Immature natural killer cell (primary cell): Measurements from ENCODE around the gene ZYX. TPM values are rescaled to one million over a fixed set of nuclear protein-coding genes. Genes with fewer than 3 reads are reported as not detected.
"Not testable (repeated sequence)": the region's sequence is repeated elsewhere in the genome, so short reads cannot be mapped to it uniquely, and the experiment has no call there.

Experiments
- DNase-seq, 3 donors: peaks; one replicate each; pipeline ENCODE4 v3.0.0; 2022; ENCODE audit warnings: mixed read lengths in 1 of 3
- H3K27ac Mint-ChIP-seq, 6 donors: one replicate each; pipeline ENCODE4 v1.8.0; 2020; ENCODE audit warnings: mixed read lengths in 6 of 6, mild to moderate bottlenecking in 5 of 6, inconsistent platforms in 4 of 6, moderate library complexity in 3 of 6
- H3K27me3 Mint-ChIP-seq, 3 donors: one replicate each; pipeline ENCODE4 v1.8.0; 2020 to 2021; ENCODE audit warnings: low read depth in 3 of 3, mild to moderate bottlenecking in 3 of 3, mixed read lengths in 3 of 3, moderate library complexity in 3 of 3, inconsistent platforms in 1 of 3
- H3K36me3 Mint-ChIP-seq, 3 donors: one replicate each; pipeline ENCODE4 v1.8.0; 2020; ENCODE audit warnings: mixed read lengths in 3 of 3, inconsistent platforms in 2 of 3, mild to moderate bottlenecking in 2 of 3
- H3K4me1 Mint-ChIP-seq, 2 donors: one replicate each; pipeline ENCODE4 v1.8.0; 2020; ENCODE audit warnings: inconsistent platforms in 2 of 2, mild to moderate bottlenecking in 2 of 2, mixed read lengths in 2 of 2, moderate library complexity in 1 of 2
- H3K4me3 Mint-ChIP-seq, 5 donors: one replicate each; pipeline ENCODE4 v1.8.0; 2020; ENCODE audit warnings: mild to moderate bottlenecking in 5 of 5, mixed read lengths in 5 of 5, inconsistent platforms in 3 of 5, moderate library complexity in 3 of 5
- H3K9me3 Mint-ChIP-seq, 6 donors: one replicate each; pipeline ENCODE4 v1.8.0; 2020; ENCODE audit warnings: mild to moderate bottlenecking in 6 of 6, mixed read lengths in 6 of 6, inconsistent platforms in 4 of 6, moderate library complexity in 3 of 6
- polyA plus RNA-seq, 3 donors: library from polyadenylated mRNA; unstranded; fragments of 300-500 nt; fragmentation: Illumina TruSeq; gene quantifications; one replicate each; pipeline ENCODE4 v1.2.3, GENCODE V29; 2021

Gene ZYX
- polyA plus RNA-seq, 3 donors from 2014 or later: 50.7 to 144 (median 51.9) TPM

DNA sequence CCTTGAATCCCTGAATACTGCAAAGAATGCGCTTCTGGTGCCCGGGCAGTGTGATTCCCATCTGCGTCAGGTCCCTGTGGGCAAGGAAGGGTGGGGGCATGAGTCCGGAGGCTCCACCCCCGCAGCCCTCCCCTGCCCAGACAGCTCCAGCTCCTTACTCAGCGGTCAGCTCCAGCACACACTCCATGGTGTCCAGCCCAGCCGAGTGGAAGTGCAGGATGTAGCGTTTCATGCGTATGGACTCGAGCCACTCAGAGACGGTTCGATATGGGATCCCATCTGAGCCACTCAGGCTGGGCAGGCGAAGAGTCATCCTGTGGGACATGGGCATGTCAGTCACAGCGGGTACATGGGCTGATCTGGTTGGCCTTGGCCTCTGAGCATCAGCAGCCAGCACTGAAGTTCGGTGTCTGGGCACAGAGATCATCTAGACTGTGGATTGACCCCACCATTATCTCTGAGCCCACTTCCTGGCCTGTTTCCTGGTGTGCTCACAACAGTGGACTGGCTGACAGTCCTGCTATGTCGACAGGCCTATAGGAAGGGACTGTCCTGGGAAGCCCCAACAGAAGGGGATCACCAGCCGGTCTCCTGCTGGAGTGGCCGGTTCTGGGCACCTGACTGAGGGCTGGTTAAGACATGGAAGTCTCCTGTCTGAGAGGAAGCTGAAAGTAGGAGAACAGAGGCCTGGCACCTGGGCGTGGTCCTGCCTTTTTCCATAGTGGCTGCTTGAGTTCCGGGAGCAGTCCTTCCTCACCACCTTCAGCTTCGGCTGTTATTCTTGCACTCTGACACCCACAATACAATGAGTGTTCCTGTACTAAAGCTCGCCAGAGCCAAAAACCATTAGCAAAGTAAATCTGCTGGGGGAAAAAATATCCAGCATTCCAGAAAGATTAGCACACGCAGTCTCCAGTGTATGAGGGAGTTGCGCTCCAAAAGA, 10.6 kb downstream of the ZYX start:
- Mint-ChIP-seq H3K36me3 (peaks cover 0 to 15% (median 7%) of the 10 kb centered on the region in 3 donors), H3K27me3 (peaks cover 0 to 1% (median 0%) of the 10 kb centered on the region in 3 donors), H3K4me3 (no peak overlapping the region), H3K9me3 (no peaks in the 10 kb centered on the region), H3K27ac (no peak overlapping the region), H3K4me1 (peaks cover 20 to 26% of the 10 kb centered on the region in 2 donors)
- DNase-seq: no peak

DNA sequence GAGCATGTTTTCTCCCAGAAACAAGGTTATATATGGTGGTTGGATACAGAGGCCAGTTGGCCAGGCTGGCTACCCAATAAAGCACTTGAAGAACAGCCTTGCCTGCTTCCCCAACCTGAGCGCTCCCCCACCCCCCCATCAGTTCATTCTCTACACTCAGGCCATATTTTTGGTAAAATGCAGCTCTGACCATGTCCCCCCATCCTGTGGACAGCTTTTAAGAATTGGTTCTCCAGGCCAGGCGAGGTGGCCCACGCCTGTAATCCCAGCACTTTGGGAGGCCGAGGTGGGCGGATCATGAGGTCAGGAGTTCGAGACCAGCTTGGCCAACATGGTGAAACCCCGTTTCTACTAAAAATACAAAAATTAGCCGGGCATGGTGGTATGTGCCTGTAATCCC, 11.3 kb downstream of the ZYX start:
- Mint-ChIP-seq H3K36me3 (peaks cover 0 to 15% (median 7%) of the 10 kb centered on the region in 3 donors), H3K4me1 (peaks cover 20 to 26% of the 10 kb centered on the region in 2 donors)
- not testable (repeated sequence) for H3K27me3 Mint-ChIP-seq, H3K9me3 Mint-ChIP-seq, DNase-seq, H3K4me3 Mint-ChIP-seq, H3K27ac Mint-ChIP-seq

GRCh38 chr7:143392875-143393266, 11.7 kb downstream of the ZYX start:
- DNase-seq: no peak
- peaks cover 0 to 1% (median 0%) of the 10 kb centered on the region in 3 donors for H3K27me3 Mint-ChIP-seq
- peaks cover 20 to 26% of the 10 kb centered on the region in 2 donors for H3K4me1 Mint-ChIP-seq
- H3K9me3 Mint-ChIP-seq: no peaks in the 10 kb centered on the region
- no peak overlapping the region for H3K27ac Mint-ChIP-seq
- H3K4me3 Mint-ChIP-seq: no peak overlapping the region
- peaks cover 0 to 15% (median 7%) of the 10 kb centered on the region in 3 donors for H3K36me3 Mint-ChIP-seq

DNA sequence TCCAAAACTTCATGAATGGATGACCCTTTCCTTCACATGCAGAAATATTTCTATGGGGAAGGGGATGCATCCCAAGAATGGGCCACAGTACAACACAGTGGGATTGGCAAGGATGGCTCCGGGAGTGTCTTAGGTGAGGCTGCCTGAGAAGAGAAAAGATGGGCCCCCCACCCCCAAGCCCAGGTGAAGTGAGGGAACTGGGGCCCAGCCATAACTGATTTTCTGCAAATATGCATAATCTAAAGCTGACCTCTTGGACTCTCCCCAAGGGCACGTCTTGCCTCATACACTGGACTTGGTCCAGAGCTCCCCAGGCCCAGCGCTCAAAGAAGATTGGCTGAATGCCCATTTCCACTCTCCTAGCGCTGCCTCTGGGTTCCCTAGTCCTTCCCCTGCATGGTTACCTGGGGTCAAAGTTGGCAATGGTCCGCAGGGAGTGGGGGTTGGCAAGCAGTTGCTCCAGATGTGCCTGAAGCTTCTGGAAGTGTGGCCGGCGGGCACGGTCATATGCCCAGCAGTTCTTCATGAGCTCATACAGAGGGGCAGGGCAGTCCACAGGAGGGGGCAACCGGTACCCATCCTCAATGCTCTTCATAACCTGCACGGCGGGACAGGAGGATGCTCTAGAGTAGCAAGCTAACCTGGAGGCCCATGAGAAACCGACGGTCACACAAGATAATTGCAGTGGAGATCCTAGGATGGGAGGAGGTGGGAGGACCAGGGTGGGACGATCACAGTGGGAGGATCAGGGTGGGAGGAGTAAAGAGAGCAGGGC, 12.3 kb downstream of the ZYX start:
- Mint-ChIP-seq H3K4me1 (peaks cover 20 to 26% of the 10 kb centered on the region in 2 donors), H3K27me3 (peaks cover 0 to 1% (median 0%) of the 10 kb centered on the region in 3 donors), H3K36me3 (peaks cover 0 to 15% (median 7%) of the 10 kb centered on the region in 3 donors), H3K27ac (peak overlapping the region in 2 of 6 donors; percentile 8 to 59), H3K4me3 (no peak overlapping the region), H3K9me3 (no peaks in the 10 kb centered on the region)
- no peak for DNase-seq

DNA sequence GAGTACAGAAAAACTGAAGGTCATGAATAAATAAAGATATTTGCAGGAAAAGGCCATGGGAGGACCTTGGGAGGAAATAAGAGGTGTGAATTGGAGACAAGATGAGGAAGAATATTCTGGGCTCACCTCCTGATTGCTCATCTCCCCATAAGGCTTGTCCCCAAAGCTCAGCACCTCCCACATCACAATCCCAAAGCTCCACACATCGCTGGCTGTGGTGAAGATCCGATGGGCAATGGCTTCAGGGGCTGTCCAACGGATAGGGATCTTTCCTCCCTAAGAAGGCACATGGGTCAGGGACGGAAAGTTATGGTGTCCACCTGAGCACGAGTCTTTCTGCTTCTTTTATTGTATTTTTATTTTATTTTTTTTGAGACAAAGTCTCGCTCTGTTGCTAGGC, 12.9 kb downstream of the ZYX start:
- Mint-ChIP-seq H3K4me1 (peaks cover 19 to 25% of the 10 kb centered on the region in 2 donors), H3K27ac (peak overlapping the region in 2 of 6 donors; percentile 8 to 59), H3K9me3 (no peaks in the 10 kb centered on the region), H3K27me3 (peaks cover 0 to 1% (median 0%) of the 10 kb centered on the region in 3 donors), H3K4me3 (no peak overlapping the region), H3K36me3 (peaks cover 0 to 15% (median 7%) of the 10 kb centered on the region in 3 donors)
- DNase-seq: no peak

DNA sequence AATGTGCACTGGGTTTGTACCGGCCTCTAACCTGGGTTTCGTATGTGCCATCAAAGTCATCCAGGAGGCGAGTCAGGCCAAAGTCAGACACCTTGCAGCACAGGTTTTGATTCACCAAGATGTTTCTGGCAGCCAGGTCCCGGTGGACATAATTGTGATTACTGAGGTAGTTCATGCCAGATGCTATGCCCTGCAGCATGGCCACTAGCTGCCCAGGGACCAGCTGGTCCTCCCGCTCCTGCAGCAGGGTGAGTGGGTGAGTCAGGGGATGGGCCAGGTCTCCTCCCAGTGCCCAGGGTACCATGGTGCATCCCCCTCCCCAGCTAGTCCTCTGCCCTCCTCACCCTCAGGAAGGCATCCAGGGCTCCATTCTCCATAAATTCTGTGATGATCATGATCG, 13.6 kb downstream of the ZYX start:
- peaks cover 0 to 11% (median 5%) of the 10 kb centered on the region in 3 donors for H3K36me3 Mint-ChIP-seq
- H3K9me3 Mint-ChIP-seq: no peaks in the 10 kb centered on the region
- H3K27ac Mint-ChIP-seq: peak overlapping the region in 2 of 6 donors; percentile 51 to 59
- H3K27me3 Mint-ChIP-seq: peaks cover 0 to 1% (median 0%) of the 10 kb centered on the region in 3 donors
- H3K4me3 Mint-ChIP-seq: peak overlapping the region in 1 of 5 donors; percentile 62
- no peak for DNase-seq
- H3K4me1 Mint-ChIP-seq: peaks cover 18% of the 10 kb centered on the region in 2 donors

DNA sequence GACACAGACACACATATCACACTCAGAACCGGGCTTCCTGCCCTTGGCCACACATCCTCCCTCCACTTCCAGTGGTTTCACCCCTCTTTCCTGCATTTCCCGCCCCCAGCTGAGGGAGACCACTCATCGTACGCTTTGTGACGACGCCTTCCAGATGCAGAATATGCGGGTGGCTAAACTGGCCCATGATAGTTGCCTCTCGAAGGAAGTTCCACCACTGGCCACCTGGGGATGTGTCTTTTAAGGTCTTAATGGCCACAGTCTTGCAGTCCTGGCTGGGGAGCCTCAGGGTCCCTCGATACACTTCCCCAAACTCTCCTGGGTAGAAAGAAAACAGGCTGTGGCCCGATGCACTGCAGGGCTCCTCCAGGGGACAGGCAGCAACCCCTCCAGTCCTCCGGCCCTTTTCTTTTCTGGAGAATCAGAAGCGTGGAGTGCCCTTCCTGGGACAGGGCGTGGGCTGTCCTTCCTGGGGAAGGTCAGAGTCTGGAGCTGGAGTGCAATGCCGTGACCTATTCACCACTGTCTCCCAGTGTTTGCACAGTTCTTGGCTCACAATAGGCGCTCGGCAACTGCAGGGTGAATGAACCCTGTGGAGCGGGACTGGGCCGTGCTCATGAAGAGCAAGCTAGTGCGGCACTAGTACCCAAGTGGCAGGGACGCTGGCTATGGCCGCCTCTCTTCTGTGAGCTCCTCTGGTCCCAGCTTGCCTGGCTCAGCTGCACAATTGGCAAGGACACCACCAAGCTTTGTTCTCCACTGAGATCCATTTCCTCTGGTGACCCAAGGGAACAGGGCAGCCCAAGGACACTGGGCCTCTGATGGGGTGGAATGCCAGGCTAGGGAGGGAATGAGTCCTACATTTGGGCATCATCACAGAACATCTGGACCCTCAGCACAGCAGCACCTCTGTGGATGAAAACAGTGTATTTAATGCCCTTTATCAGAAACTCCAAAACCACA, 14.3 kb downstream of the ZYX start:
- Mint-ChIP-seq H3K9me3 (no peaks in the 10 kb centered on the region), H3K27me3 (peaks cover 0 to 1% (median 0%) of the 10 kb centered on the region in 3 donors), H3K4me3 (peak overlapping the region; percentile 7 to 62 (median 13)), H3K36me3 (peaks cover 0 to 4% (median 0%) of the 10 kb centered on the region in 3 donors), H3K27ac (peak overlapping the region in 4 of 6 donors; percentile 8 to 59 (median 38)), H3K4me1 (peaks cover 14 to 15% of the 10 kb centered on the region in 2 donors)
- DNase-seq: no peak

DNA sequence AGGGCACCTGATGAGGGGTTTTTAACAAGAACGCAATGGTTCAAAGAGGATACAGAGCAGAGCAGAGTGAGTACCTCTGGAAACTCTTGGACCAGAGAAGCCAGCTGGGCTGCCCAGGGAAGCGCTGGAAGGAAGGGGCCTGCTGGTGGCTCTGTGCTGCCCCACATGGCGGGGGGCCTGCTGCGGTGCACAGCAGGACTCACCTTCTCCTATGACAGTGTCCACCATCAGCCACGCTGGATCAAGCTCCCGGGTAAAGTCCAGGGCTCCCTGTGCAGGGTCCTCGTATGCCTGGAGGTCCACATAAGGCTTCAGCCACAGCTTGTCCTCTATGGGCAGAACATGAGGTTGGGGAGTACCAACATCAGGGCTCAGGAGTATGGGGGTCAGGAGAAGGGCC, 15.0 kb downstream of the ZYX start:
- Mint-ChIP-seq H3K36me3 (peaks cover 0 to 4% (median 0%) of the 10 kb centered on the region in 3 donors), H3K4me3 (no peak overlapping the region), H3K9me3 (no peaks in the 10 kb centered on the region), H3K27ac (no peak overlapping the region), H3K4me1 (peaks cover 14 to 15% of the 10 kb centered on the region in 2 donors), H3K27me3 (peaks cover 0 to 1% (median 0%) of the 10 kb centered on the region in 3 donors)
- no peak for DNase-seq

DNA sequence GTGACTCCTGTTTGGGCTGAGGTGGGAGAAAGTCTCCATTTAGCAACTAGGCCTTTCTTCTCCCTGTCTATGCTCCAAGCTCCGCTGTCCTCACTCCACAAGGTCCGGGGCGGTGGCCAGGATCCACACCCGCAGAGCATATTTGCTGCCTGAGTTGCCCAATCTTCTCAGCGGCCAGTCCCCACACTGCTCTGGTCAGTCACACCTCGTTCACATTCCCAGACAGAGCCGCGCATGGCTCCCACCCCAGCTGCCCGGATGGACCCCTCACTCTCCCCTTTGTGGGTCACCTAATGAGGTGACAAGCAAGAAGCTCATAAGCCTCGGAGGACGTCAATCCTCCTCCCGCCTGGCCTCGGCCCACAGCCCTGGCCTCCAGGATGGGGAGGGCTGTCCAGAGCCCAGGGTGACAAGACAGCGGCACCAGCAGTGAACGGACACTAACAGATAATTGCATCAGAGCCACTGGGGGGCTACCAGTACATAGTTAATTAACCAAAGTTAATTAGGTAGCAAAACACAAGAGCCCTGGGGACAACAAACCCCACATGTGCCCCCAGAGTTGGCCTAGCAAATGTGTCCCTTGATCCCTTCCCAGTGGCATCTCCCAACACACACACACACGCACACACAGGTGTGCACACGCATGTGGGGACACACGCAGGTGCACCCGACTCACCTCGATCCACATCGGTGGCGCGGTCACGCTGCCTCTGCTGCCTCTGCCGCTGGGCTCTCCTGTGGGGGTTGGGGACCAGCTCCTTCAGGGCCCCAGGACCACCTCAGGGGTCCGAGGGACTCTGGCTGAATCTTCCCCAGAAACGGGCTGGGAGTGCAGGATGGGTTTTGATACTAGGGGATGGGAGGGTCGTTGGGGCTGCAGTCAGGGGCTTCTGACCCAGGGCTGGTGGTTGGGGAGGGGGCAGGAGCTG, 15.7 kb downstream of the ZYX start:
- no peak overlapping the region for H3K4me3 Mint-ChIP-seq
- peaks cover 0 to 1% (median 0%) of the 10 kb centered on the region in 3 donors for H3K27me3 Mint-ChIP-seq
- H3K4me1 Mint-ChIP-seq: peaks cover 14 to 15% of the 10 kb centered on the region in 2 donors
- DNase-seq: no peak
- peaks cover 0 to 4% (median 0%) of the 10 kb centered on the region in 3 donors for H3K36me3 Mint-ChIP-seq
- peak overlapping the region in 2 of 6 donors; percentile 7 to 35 for H3K27ac Mint-ChIP-seq
- H3K9me3 Mint-ChIP-seq: no peaks in the 10 kb centered on the region

GRCh38 chr7:143397710-143398530, 16.8 kb downstream of the ZYX start:
- Mint-ChIP-seq H3K36me3 (peaks cover 0 to 2% (median 0%) of the 10 kb centered on the region in 3 donors), H3K4me3 (no peak overlapping the region), H3K27ac (no peak overlapping the region), H3K27me3 (peaks cover 0 to 4% (median 1%) of the 10 kb centered on the region in 3 donors), H3K4me1 (peaks cover 14 to 15% of the 10 kb centered on the region in 2 donors), H3K9me3 (no peaks in the 10 kb centered on the region)
- no peak for DNase-seq

DNA sequence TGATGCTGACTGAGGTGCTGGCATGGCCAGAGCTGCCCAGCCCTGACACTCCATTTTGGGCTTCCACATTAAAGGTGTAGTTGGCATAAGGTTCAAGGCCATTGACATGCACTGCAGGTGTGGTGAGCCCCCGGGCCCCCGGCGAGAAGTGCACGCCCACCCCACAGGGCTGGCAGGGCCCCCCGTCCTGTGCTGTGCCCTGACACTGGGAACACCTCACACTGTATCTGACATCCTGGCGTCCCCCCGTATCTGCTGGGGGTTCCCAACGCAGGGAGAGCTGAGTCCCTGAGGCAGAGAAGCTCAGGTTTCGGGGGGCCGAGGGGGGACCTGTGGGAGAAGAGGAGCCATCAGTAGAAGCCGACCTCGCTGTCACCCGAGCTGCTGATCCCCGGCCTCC, 17.5 kb downstream of the ZYX start:
- H3K36me3 Mint-ChIP-seq: no peaks in the 10 kb centered on the region
- no peak overlapping the region for H3K4me3 Mint-ChIP-seq
- H3K4me1 Mint-ChIP-seq: peaks cover 14 to 15% of the 10 kb centered on the region in 2 donors
- H3K27ac Mint-ChIP-seq: no peak overlapping the region
- DNase-seq: no peak
- H3K27me3 Mint-ChIP-seq: peaks cover 0 to 4% (median 1%) of the 10 kb centered on the region in 3 donors
- H3K9me3 Mint-ChIP-seq: no peaks in the 10 kb centered on the region
